A549 (cell line): Measurements from ENCODE around the gene MRPL36. TPM values are rescaled to one million over a fixed set of nuclear protein-coding genes. Genes with fewer than 3 reads are reported as not detected.

Experiments used
- ATAC-seq, 2 experiments: fragments of 200-7000 bp in 1 of 2; fragments of >200 bp in 1 of 2; cut with Nextera tagmentation in 1 of 2; cut with Tn5 transposase in 1 of 2; 3 replicates each; pipeline versions ENCODE4 v1.8.0 to v1.9.1; 2018 to 2020; ENCODE audit warnings: mild to moderate bottlenecking in 1 of 2, moderate library complexity in 1 of 2
- CTCF ChIA-PET: fragments of 300-600 bp; sonication (Branson Sonifier 250); formaldehyde crosslinking; extraction: SDS; loops from one replicate; lab custom pipeline; 2021; ENCODE audit warnings: antibody characterized with exemption, inconsistent platforms; lab: Yijun Ruan, JAX
- POLR2A ChIA-PET: fragments of 350-600 bp; formaldehyde crosslinking; extraction: SDS; loops from one replicate; lab custom pipeline; 2021; ENCODE audit warnings: antibody characterized with exemption, inconsistent platforms; lab: Yijun Ruan, JAX
- DNase-seq, 2 experiments: peaks; one replicate each; pipeline versions ENCODE4 v3.0.0 to v3.0.0-alpha.2; 2011 to 2016; ENCODE audit warnings: low read depth in 1 of 2, low spot score in 1 of 2
- FAIRE-seq: peaks from 2 replicates; lab custom pipeline; 2011; peaks lifted over from hg19 to GRCh38; lab: Jason Lieb, UNC
- H3K27ac ChIP-seq, 2 experiments: fragments of >200 bp; sonication (Bioruptor Twin); formaldehyde crosslinking; 3 replicates each; pipeline ENCODE4 v1.5.1; 2016 to 2017
- H3K4me1 ChIP-seq: fragments of >200 bp; sonication (Bioruptor Twin); formaldehyde crosslinking; 3 replicates; pipeline ENCODE4 v1.6.1; 2016
- H3K4me2 ChIP-seq: fragments of >200 bp; sonication (Bioruptor Twin); formaldehyde crosslinking; 3 replicates; pipeline ENCODE4 v1.6.1; 2016
- H3K4me3 ChIP-seq: fragments of >200 bp; sonication (Bioruptor Twin); formaldehyde crosslinking; 3 replicates; pipeline ENCODE4 v1.5.1; 2016
- H3K9me3 ChIP-seq: fragments of >200 bp; sonication (Bioruptor Twin); formaldehyde crosslinking; 3 replicates; pipeline ENCODE4 v1.6.1; 2016
- BCL3 ChIP-seq: fragments of >200 bp; sonication (Bioruptor Twin); formaldehyde crosslinking; IDR thresholded peaks from 3 replicates; pipeline ENCODE4 v1.6.1; 2016
- CEBPB ChIP-seq, 2 experiments: fragments of >200 bp in 1 of 2; sonication (Bioruptor Twin) in 1 of 2; formaldehyde crosslinking in 1 of 2; IDR thresholded peaks; 2 replicates each; pipeline ENCODE4 v1.6.1; 2012 to 2016
- EHMT2 ChIP-seq: fragments of 200-600 bp; sonication (generic); IDR thresholded peaks from 2 replicates; pipeline ENCODE4 v1.6.1; 2016; ENCODE audit warnings: antibody characterized with exemption, low read depth, mild to moderate bottlenecking, moderate library complexity
- EP300 ChIP-seq, 2 experiments: fragments of >200 bp; sonication (Bioruptor Twin); formaldehyde crosslinking; IDR thresholded peaks; 2 replicates in 1 of 2; 3 replicates in 1 of 2; pipeline ENCODE4 v1.6.1; 2016 to 2017
- FOSB ChIP-seq: fragments of 250-450 bp; sonication (Bioruptor Pico); IDR thresholded peaks from 2 replicates; pipeline ENCODE4 v1.5.0; 2020; ENCODE audit warnings: mild to moderate bottlenecking, moderate library complexity
- FOSL2 ChIP-seq, 2 experiments: fragments of 450-650 bp in 1 of 2; fragments of >200 bp in 1 of 2; sonication (Bioruptor Twin) in 1 of 2; formaldehyde crosslinking; IDR thresholded peaks; 2 replicates each; pipeline versions ENCODE4 v1.5.0 to v1.6.1; 2016 to 2020; ENCODE audit warnings: mild to moderate bottlenecking in 1 of 2, moderate library complexity in 1 of 2
- HDAC2 ChIP-seq: fragments of 200-600 bp; sonication (generic); IDR thresholded peaks from 2 replicates; pipeline ENCODE4 v1.6.1; 2016
- HEYL ChIP-seq: fragments of 250-450 bp; sonication (Bioruptor Pico); IDR thresholded peaks from 2 replicates; pipeline ENCODE4 v1.8.0; 2021; ENCODE audit warnings: mild to moderate bottlenecking, moderate library complexity
- HOXB13 ChIP-seq: fragments of 250-450 bp; sonication (Bioruptor Pico); IDR thresholded peaks from 2 replicates; pipeline ENCODE4 v1.5.0; 2020; ENCODE audit warnings: low read depth, mild to moderate bottlenecking, moderate library complexity
- KDM1A ChIP-seq: fragments of 200-600 bp; sonication (generic); IDR thresholded peaks from 2 replicates; pipeline ENCODE4 v1.6.1; 2016; ENCODE audit warnings: low read depth, mild to moderate bottlenecking
- MAFK ChIP-seq: fragments of 450-650 bp; IDR thresholded peaks from 2 replicates; pipeline ENCODE4 v1.6.1; 2014; ENCODE audit not compliant: partially characterized antibody
- RAD21 ChIP-seq, 2 experiments: fragments of >200 bp in 1 of 2; sonication (Bioruptor Twin) in 1 of 2; formaldehyde crosslinking in 1 of 2; IDR thresholded peaks in 1 of 2; conservative IDR thresholded peaks in 1 of 2; 2 replicates in 1 of 2; 3 replicates in 1 of 2; pipeline ENCODE4 v1.6.1; 2012 to 2018; ENCODE audit warnings: inconsistent platforms in 1 of 2
- RARB ChIP-seq: fragments of 250-450 bp; sonication (Bioruptor Pico); IDR thresholded peaks from 2 replicates; pipeline ENCODE4 v1.8.0; 2021; ENCODE audit warnings: mild to moderate bottlenecking, moderate library complexity
- RCOR1 ChIP-seq: fragments of 150-350 bp; IDR thresholded peaks from 2 replicates; pipeline ENCODE4 v1.6.1; 2014; ENCODE audit warnings: antibody characterized with exemption, low read length, low read depth
- SMC3 ChIP-seq: fragments of >200 bp; sonication (Bioruptor Twin); formaldehyde crosslinking; IDR thresholded peaks from 3 replicates; pipeline ENCODE4 v1.6.1; 2018; ENCODE audit warnings: inconsistent platforms
- TP53 ChIP-seq: fragments of 250-450 bp; sonication (Bioruptor Pico); IDR thresholded peaks from 2 replicates; pipeline ENCODE4 v1.5.0; 2021; ENCODE audit warnings: mild to moderate bottlenecking, moderate library complexity
- USF2 ChIP-seq: fragments of 450-650 bp; IDR thresholded peaks from 2 replicates; pipeline ENCODE4 v1.6.1; 2014; ENCODE audit warnings: antibody characterized with exemption
- ZFP36 ChIP-seq: fragments of 450-650 bp; IDR thresholded peaks from 2 replicates; pipeline ENCODE4 v1.6.1; 2014; ENCODE audit warnings: borderline replicate concordance; ENCODE audit not compliant: partially characterized antibody
- ZNF302 ChIP-seq: fragments of 250-450 bp; sonication (Bioruptor Pico); IDR thresholded peaks from 2 replicates; pipeline ENCODE4 v1.9.0; 2021; ENCODE audit warnings: inconsistent platforms, mild to moderate bottlenecking, moderate library complexity
- ZSCAN20 ChIP-seq: fragments of 250-450 bp; sonication (Bioruptor Pico); IDR thresholded peaks from 2 replicates; pipeline ENCODE4 v1.8.0; 2022; ENCODE audit warnings: mild to moderate bottlenecking, moderate library complexity
- WGBS: methylation state at CpG from one replicate; pipeline ENCODE4 v1.1.6; 2017; ENCODE audit errors: missing lambda C conversion rate; 5-methylcytosine and 5-hydroxymethylcytosine counted together
- polyA plus RNA-seq, 4 experiments: library from polyadenylated mRNA; depleted of rRNA in 3 of 4; stranded (reverse); fragments of >200 nt; fragmentation: RNase III in 1 of 4; extraction: RNeasy Plus Mini Kit Qiagen cat#74134 plus additional on column Dnase treatment in 1 of 4; gene quantifications; 2 replicates in 3 of 4; 3 replicates in 1 of 4; pipeline ENCODE4 v1.2.3, GENCODE V29; 2011 to 2017
- TF ChIP-seq, protein P1 (sequence below): fragments of 250-450 bp; sonication (Bioruptor Pico); IDR thresholded peaks from 2 replicates; pipeline ENCODE4 v1.5.0; 2020; ENCODE audit warnings: low read depth, mild to moderate bottlenecking, moderate library complexity
- TF ChIP-seq, protein P2 (sequence below): fragments of 250-450 bp; sonication (Bioruptor Pico); IDR thresholded peaks from 2 replicates; pipeline ENCODE4 v1.5.0; 2021; ENCODE audit warnings: mild to moderate bottlenecking, moderate library complexity, borderline replicate concordance

The MRPL36 gene
- polyA plus RNA-seq, 2 of the 4 experiments (the other 2 are of a cell fraction) = 114 to 127 TPM

DNA sequence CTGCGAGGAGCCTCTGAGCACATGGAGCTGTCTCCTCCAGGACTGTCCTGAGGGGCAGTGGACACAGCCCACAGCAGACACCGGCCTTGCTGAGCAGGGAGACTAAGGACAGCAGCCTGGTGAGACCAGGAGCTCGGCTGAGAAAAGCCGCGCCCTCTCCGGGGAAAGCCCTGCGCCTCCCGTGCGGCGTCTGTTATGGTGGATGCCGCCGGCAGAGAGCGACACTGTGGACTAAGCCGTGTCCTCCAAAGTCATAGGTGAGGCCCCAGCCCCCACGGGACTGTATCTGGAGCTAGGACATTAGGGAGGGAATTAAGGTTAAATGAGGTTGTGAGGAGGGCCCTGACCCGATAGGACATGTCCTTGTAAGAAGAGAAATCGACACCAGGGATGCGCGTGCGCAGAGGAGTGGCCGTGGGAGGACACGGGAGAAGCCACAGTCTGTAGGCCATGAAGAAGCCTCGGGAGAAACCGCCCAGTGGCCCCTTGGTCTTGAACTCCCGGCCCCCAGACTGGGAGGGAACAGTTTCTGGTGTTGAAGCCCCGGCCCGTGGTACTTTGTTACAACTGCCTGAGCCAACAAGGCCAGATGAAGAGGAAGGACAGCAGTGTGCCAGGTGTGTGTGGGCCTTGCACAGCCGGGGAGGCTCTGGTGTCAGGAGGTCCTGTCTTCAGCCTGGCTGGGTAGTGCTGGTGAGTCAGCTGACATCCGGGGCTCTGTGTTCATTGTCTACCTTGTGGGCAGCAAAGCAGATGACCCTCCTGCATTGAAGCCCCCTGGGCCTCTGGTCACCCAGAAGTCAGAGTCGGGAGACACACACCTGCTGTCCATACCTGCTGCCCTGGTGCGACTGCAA, 22.1 kb downstream of the MRPL36 start:
- no peaks in the 10 kb centered on the region for H3K4me1 ChIP-seq
- no peak overlapping the region for H3K4me2 ChIP-seq
- no peak for FAIRE-seq
- H3K9me3 ChIP-seq = no peaks in the 10 kb centered on the region
- H3K27ac ChIP-seq = no peak overlapping the region
- no peak overlapping the region for H3K4me3 ChIP-seq
- POLR2A ChIA-PET = no interaction called here
- 71% methylated on average over 28 of the region's 31 CpGs for WGBS
- CTCF ChIA-PET = interaction anchor here (1.2 to 1.6 kb wide), 2 partner anchors 11 to 14 kb away, joined by 3 to 7 read pairs; no protein-coding TSS in a partner anchor
- no peak for TF ChIP-seq EP300 (IDR thresholded peaks at IDR 0.05)
- no peak for DNase-seq
- ATAC-seq = no peak

DNA sequence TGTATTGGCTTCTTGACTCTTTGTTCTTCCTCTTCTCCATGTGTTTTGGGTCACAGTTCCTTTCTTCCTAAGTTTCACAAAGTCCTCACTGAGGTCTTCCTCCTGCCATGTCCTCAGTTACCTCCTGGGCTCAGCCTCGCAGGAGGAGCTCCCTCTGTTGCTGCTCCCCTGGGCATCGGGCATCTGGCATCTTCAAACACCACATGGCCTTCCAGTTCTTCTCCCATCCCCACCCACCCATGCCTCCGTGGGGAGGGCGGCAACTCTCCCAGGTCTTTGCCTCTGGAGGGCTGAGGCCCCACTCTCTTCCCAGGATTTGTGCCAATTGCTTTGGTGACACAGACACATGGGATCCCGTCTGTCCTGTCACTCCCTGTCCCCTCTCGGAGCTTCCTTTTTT, 22.8 kb downstream of the MRPL36 start:
- Histone ChIP-seq H3K4me2 (no peak overlapping the region), H3K27ac (no peak overlapping the region), H3K4me1 (no peaks in the 10 kb centered on the region), H3K4me3 (no peak overlapping the region), H3K9me3 (no peaks in the 10 kb centered on the region)
- ChIA-PET CTCF (interaction anchor here (1.2 to 1.6 kb wide), 2 partner anchors 12 to 13 kb away, joined by 3 to 7 read pairs; no protein-coding TSS in a partner anchor), POLR2A (no interaction called here)
- no peak for TF ChIP-seq TP53 (CRISPR knock-in tag)
- no peak for TF ChIP-seq HEYL
- no peak for TF ChIP-seq RARB
- TF ChIP-seq, protein P1, sequence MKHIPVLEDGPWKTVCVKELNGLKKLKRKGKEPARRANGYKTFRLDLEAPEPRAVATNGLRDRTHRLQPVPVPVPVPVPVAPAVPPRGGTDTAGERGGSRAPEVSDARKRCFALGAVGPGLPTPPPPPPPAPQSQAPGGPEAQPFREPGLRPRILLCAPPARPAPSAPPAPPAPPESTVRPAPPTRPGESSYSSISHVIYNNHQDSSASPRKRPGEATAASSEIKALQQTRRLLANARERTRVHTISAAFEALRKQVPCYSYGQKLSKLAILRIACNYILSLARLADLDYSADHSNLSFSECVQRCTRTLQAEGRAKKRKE = no peak
- TF ChIP-seq HOXB13 (CRISPR knock-in tag) = no peak
- TF ChIP-seq ZFP36 = no peak
- no peak for DNase-seq
- FAIRE-seq = no peak
- ATAC-seq = no peak
- WGBS = 32% methylated on average over 4 of the region's 6 CpGs

DNA sequence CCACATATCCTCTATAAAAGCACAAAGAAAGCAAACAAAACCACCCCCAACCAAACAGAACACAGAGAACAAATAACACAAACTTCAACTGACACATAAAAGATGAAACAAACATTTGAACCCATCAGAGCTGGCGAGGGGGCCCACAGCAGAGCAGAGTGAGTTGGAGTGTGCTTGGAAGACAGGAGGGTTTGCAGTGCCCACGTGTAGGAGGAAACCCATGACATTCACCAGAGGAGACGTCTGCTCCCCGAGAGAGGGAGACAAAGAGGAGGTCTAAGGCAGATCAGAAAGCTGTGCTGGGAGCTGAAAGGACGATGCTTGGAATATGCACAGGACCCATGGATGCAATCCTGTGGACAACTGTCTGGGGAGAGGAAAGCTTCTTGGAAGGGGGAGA, 27.0 kb downstream of the MRPL36 start:
- 0 out of 5 replicates have a peak, but pooled peaks of 1 of the 2 experiments have one; percentile 10 for TF ChIP-seq RAD21 (conservative IDR thresholded peaks at IDR 0.05 in 1 of 2, IDR thresholded peaks at IDR 0.05 in 1 of 2)
- no peak for TF ChIP-seq CEBPB (IDR thresholded peaks at IDR 0.05)
- no peak for TF ChIP-seq FOSB
- Histone ChIP-seq H3K9me3 (no peaks in the 10 kb centered on the region), H3K4me1 (no peaks in the 10 kb centered on the region), H3K27ac (no peak overlapping the region), H3K4me2 (no peak overlapping the region), H3K4me3 (no peak overlapping the region)
- FAIRE-seq (no peak), DNase-seq (peak; percentile 44 to 47), ATAC-seq (peak; percentile 81 to 88)
- WGBS = 2% methylated on average over 5 of the region's 5 CpGs
- CTCF ChIA-PET = interaction anchor here (0.7 to 4.1 kb wide), 5 partner anchors 9 to 103 kb away, joined by 3 to 21 read pairs (median 4); no protein-coding TSS in a partner anchor
- POLR2A ChIA-PET = no interaction called here

GRCh38 chr5:1771149-1772065, 28.2 kb downstream of the MRPL36 start:
- no peak for DNase-seq
- ChIA-PET POLR2A (no interaction called here), CTCF (interaction anchor here (1.2 to 4.1 kb wide), 3 partner anchors 8 to 268 kb away, joined by 4 to 21 read pairs (median 4); no protein-coding TSS in a partner anchor)
- ATAC-seq = peak; percentile 28 to 37; a peak in 3 of 6 replicates
- 18% methylated on average over 14 of the region's 20 CpGs for WGBS
- Histone ChIP-seq H3K4me3 (no peak overlapping the region), H3K9me3 (no peaks in the 10 kb centered on the region), H3K4me2 (no peak overlapping the region), H3K27ac (no peak overlapping the region), H3K4me1 (no peaks in the 10 kb centered on the region)
- FAIRE-seq = no peak
- TF ChIP-seq USF2 (no peak), SMC3 (no peak), RCOR1 (no peak), ZSCAN20 (CRISPR knock-in tag) (no peak), EHMT2 (no peak), BCL3 (no peak), KDM1A (no peak), HDAC2 (no peak), ZNF302 (CRISPR knock-in tag) (no peak), MAFK (no peak), FOSL2 (IDR thresholded peaks at IDR 0.05) (no peak), FOSL2 (CRISPR knock-in tag; IDR thresholded peaks at IDR 0.05) (no peak), EP300 (IDR thresholded peaks at IDR 0.05) (no peak)
- TF ChIP-seq, protein P2, sequence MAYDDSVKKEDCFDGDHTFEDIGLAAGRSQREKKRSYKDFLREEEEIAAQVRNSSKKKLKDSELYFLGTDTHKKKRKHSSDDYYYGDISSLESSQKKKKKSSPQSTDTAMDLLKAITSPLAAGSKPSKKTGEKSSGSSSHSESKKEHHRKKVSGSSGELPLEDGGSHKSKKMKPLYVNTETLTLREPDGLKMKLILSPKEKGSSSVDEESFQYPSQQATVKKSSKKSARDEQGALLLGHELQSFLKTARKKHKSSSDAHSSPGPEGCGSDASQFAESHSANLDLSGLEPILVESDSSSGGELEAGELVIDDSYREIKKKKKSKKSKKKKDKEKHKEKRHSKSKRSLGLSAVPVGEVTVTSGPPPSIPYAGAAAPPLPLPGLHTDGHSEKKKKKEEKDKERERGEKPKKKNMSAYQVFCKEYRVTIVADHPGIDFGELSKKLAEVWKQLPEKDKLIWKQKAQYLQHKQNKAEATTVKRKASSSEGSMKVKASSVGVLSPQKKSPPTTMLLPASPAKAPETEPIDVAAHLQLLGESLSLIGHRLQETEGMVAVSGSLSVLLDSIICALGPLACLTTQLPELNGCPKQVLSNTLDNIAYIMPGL (CRISPR knock-in tag) = no peak
